ENCODE measurements around the gene EXOG. TPM values are rescaled to one million over a fixed set of nuclear protein-coding genes. Genes with fewer than 3 reads are reported as not detected.

Gene EXOG
- total and polyA plus RNA-seq, 2 of the 13 experiments (the other 11 are each of a cell fraction or from before 2014, with no cell fraction given), result 5.5 to 9.5 TPM

- TF ChIP-seq SNAPC4 (CRISPR knock-in tag; IDR thresholded peaks at IDR 0.05) (no peak), CHCHD3 (CRISPR knock-in tag; IDR thresholded peaks at IDR 0.05) (0 out of 2 replicates have a peak, but pooled peaks have one; percentile 49), ELF4 (CRISPR knock-in tag; IDR thresholded peaks at IDR 0.05; ENCODE audit: borderline replicate concordance) (no peak), KAT7 (CRISPR knock-in tag; IDR thresholded peaks at IDR 0.05; ENCODE audit: borderline replicate concordance) (no peak), RFXAP (CRISPR knock-in tag; IDR thresholded peaks at IDR 0.05; ENCODE audit: borderline replicate concordance) (0 out of 2 replicates have a peak, but pooled peaks have one; percentile 67), HNF1A (IDR thresholded peaks at IDR 0.05; ENCODE audit: low read depth) (no peak), HNF1A (CRISPR knock-in tag; IDR thresholded peaks at IDR 0.05; ENCODE audit: borderline replicate concordance) (no peak; the same call in 1 of the 2 replicates), ZNF275 (CRISPR knock-in tag; IDR thresholded peaks at IDR 0.05; ENCODE audit: borderline replicate concordance) (peak; percentile 76; the same call in 1 of the 2 replicates), TARDBP (CRISPR knock-in tag; IDR thresholded peaks at IDR 0.05) (peak; percentile 43; the same call in 1 of the 2 replicates), ZEB1 (IDR thresholded peaks at IDR 0.05; ENCODE audit: insufficient replicate concordance, low read depth) (no peak), MAX (IDR thresholded peaks at IDR 0.05) (peak; percentile 85)
Measured at GRCh38 chr3:38496131-38496910, at the start of gene EXOG (continued).
